Kidney epithelial cell (primary cell): ENCODE measurements around the gene SSC4D. TPM values are rescaled to one million over a fixed set of nuclear protein-coding genes. Genes with fewer than 3 reads are reported as not detected.

Experiments
- DNase-seq: peaks from one replicate; pipeline ENCODE4 v3.0.0-alpha.2; 2010; ENCODE audit warnings: low read depth
- H3K27me3 ChIP-seq: 2 replicates; pipeline ENCODE4 v1.6.0; 2011; ENCODE audit warnings: low read length; ENCODE audit not compliant: control insufficient read depth, insufficient read depth
- H3K36me3 ChIP-seq: 2 replicates; pipeline ENCODE4 v1.5.1; 2011; ENCODE audit warnings: low read length; ENCODE audit not compliant: control insufficient read depth, insufficient read depth
- H3K4me3 ChIP-seq: 2 replicates; pipeline ENCODE4 v1.5.1; 2011; ENCODE audit warnings: low read depth, mild to moderate bottlenecking, control low read depth, low read length
- CTCF ChIP-seq: IDR thresholded peaks from 2 replicates; pipeline ENCODE4 v1.5.1; 2011; ENCODE audit warnings: mild to moderate bottlenecking, moderate library complexity, low read length, control low read depth, inconsistent platforms; ENCODE audit not compliant: insufficient read depth, poor library complexity, severe bottlenecking
- total RNA-seq: library from RNA; depleted of rRNA; stranded (reverse); fragments of >200 nt; gene quantifications from 2 replicates; pipeline ENCODE4 v1.2.3, GENCODE V29; 2015

SSC4D gene
- total RNA-seq, 1 donor from 2014 or later, result 6.4 TPM

DNA sequence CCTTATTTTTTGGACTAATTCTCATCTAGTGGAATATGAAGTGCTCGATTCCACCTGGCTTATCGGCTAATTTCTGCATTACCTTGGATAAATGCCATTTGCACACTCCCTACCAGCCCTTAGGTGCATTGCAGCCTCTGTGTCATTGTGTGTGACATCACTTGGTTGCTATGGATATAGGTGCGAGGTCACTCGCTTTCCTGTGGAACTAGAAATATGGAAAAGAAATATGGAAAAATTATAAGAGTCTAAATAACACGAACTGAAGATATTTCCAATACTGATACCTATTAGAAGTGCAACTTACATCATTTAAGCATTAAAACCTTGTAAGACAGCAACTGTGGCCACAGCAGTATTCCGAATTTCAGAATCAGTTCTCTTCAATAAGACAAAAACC lies 52.7 kb downstream of the SSC4D start:
- no peak for DNase-seq
- TF ChIP-seq CTCF, result no peak
- H3K27me3 ChIP-seq, result no peaks in the 10 kb centered on the region
- H3K36me3 ChIP-seq, result no peaks in the 10 kb centered on the region
- H3K4me3 ChIP-seq, result peak overlapping the region; percentile 86

GRCh38 chr7:76356115-76356514 lies 53.4 kb downstream of the SSC4D start:
- TF ChIP-seq CTCF, result no peak
- no peak overlapping the region for H3K4me3 ChIP-seq

DNA sequence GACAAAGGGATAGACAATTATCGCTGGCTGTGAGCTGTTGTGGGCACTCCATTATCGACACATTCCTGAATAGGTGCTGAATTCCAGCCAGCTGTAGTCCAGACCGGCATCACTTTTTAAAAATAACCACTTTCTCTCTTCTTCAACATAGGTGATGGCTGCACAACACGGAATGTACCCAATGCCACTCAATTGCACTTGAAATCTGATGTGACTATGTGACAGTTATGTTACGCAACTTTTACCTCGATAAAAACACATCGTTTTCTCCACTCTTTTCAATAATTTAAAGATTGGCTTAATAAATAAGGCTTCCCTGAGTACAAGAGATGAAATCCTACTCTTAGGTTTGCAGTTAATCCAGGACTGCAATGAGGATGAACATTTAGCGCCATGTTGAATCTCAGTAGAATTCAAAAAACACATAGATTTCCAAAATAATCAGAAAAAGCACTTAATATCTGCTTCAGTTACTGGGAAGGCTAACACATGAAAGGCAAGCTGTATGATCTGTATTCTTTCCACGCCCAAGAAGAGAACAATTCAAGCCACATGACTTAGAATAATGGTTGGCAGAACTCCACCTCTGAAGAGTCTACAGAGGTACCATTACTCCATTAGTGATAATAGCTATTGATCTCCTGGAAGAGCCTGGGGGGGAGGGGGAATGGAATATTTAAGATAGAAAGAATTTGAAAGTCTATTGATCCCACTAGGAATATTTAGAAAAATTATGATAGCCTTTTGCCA lies 54.3 kb downstream of the SSC4D start:
- no peak for TF ChIP-seq CTCF
- DNase-seq, result no peak
- Histone ChIP-seq H3K36me3 (no peaks in the 10 kb centered on the region), H3K27me3 (no peaks in the 10 kb centered on the region), H3K4me3 (no peak overlapping the region)

More at GRCh38 chr7:76356115-76356514, 53.4 kb downstream of the SSC4D start:
- Histone ChIP-seq H3K36me3 (no peaks in the 10 kb centered on the region), H3K27me3 (no peaks in the 10 kb centered on the region)
- DNase-seq, result no peak

- H3K4me3 ChIP-seq, result no peak overlapping the region
- no peak for TF ChIP-seq CTCF
- DNase-seq, result no peak
- H3K27me3 ChIP-seq, result no peaks in the 10 kb centered on the region
- no peaks in the 10 kb centered on the region for H3K36me3 ChIP-seq
Measured at GRCh38 chr7:76354516-76354915, 55.0 kb downstream of the SSC4D start.

- no peaks in the 10 kb centered on the region for H3K27me3 ChIP-seq
- H3K36me3 ChIP-seq, result no peaks in the 10 kb centered on the region
- TF ChIP-seq CTCF, result no peak
- no peak for DNase-seq
- no peak overlapping the region for H3K4me3 ChIP-seq
Measured at GRCh38 chr7:76353744-76354143, 55.8 kb downstream of the SSC4D start.

- no peaks in the 10 kb centered on the region for H3K36me3 ChIP-seq
- no peak for DNase-seq
- TF ChIP-seq CTCF, result no peak
- H3K27me3 ChIP-seq, result no peaks in the 10 kb centered on the region
- H3K4me3 ChIP-seq, result no peak overlapping the region
Measured at GRCh38 chr7:76352193-76352592, 57.3 kb downstream of the SSC4D start.
